A549 (cell line): ENCODE measurements around the gene SCNN1B.

Experiments used
- MYC ChIP-seq: IDR thresholded peaks from 2 replicates; pipeline ENCODE4 v1.6.1; 2012; ENCODE audit warnings: mild to moderate bottlenecking, inconsistent platforms, low read length, improper control_type of control experiment, borderline replicate concordance
- POLR2A ChIP-seq: IDR thresholded peaks from 2 replicates; pipeline ENCODE4 v1.6.1; 2012; ENCODE audit warnings: mild to moderate bottlenecking, low read length
- TF ChIP-seq, protein P1 (sequence below): fragments of >200 bp; sonication (Bioruptor Twin); formaldehyde crosslinking; IDR thresholded peaks from 3 replicates; pipeline ENCODE4 v1.5.1; 2016

DNA sequence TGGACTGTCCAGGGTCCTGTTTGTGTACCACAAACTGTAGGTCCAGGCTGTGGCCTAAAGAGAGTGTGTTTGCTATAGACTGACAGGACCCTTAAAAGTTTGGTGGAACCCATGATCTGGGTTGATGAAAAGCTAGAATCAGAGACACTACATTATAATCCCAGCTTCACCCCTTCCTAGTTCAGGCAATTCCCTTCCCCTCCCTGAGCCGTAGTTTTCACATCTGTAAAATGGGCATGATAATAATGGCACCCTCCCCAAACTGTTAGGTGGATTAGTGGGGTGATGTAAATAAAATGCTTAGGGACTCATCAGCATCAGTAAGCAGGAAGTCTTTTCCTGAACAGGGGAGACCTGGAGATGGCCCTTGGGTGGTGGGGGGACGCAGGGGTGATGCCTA lies 2.5 kb downstream of the SCNN1B start:
- TF ChIP-seq, protein P1, sequence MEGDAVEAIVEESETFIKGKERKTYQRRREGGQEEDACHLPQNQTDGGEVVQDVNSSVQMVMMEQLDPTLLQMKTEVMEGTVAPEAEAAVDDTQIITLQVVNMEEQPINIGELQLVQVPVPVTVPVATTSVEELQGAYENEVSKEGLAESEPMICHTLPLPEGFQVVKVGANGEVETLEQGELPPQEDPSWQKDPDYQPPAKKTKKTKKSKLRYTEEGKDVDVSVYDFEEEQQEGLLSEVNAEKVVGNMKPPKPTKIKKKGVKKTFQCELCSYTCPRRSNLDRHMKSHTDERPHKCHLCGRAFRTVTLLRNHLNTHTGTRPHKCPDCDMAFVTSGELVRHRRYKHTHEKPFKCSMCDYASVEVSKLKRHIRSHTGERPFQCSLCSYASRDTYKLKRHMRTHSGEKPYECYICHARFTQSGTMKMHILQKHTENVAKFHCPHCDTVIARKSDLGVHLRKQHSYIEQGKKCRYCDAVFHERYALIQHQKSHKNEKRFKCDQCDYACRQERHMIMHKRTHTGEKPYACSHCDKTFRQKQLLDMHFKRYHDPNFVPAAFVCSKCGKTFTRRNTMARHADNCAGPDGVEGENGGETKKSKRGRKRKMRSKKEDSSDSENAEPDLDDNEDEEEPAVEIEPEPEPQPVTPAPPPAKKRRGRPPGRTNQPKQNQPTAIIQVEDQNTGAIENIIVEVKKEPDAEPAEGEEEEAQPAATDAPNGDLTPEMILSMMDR = no peak
- TF ChIP-seq POLR2A = no peak
- TF ChIP-seq MYC = no peak
